K562 (cell line): ENCODE measurements around the gene RPL3. TPM values are rescaled to one million over a fixed set of nuclear protein-coding genes. Genes with fewer than 3 reads are reported as not detected.

Source experiments
- ATAC-seq: fragments of 200-7000 bp; cut with Tn5 transposase; 3 replicates; pipeline ENCODE4 v1.9.1; 2020; ENCODE audit warnings: moderate library complexity
- BruUV-seq: library from RNA; stranded (reverse); fragments of 400-500 nt; replicated peaks from 2 replicates; lab custom pipeline; 2021; lab: Mats Ljungman, UMichigan
- CTCF ChIA-PET: fragments of 300-600 bp; formaldehyde crosslinking; extraction: SDS; loops from one replicate; lab custom pipeline; 2021; ENCODE audit warnings: low intra/inter-chr PET ratio; lab: Yijun Ruan, JAX
- POLR2A ChIA-PET: fragments of 300-600, 350-650 bp; sonication (Branson Sonifier 250); formaldehyde crosslinking; extraction: SDS; loops from one replicate; lab custom pipeline; 2021; ENCODE audit warnings: antibody characterized with exemption, inconsistent platforms; lab: Yijun Ruan, JAX
- DNase-seq, 4 experiments: peaks; one replicate each; pipeline versions ENCODE4 v3.0.0 to v3.0.0-alpha.2; 2011 to 2018; ENCODE audit warnings: low spot score in 3 of 4, mixed read lengths in 3 of 4; ENCODE audit errors: extremely low read depth in 1 of 4
- FAIRE-seq: peaks from 2 replicates; lab custom pipeline; 2011; peaks lifted over from hg19 to GRCh38; lab: Jason Lieb, UNC
- H2AFZ ChIP-seq: 2 replicates; pipeline ENCODE4 v1.6.0; 2011; ENCODE audit warnings: low read depth, low read length, control low read depth, inconsistent platforms
- H3K27ac ChIP-seq: fragments of 200-600 bp; 3 replicates; pipeline ENCODE4 v1.8.0; 2011; ENCODE audit warnings: low read depth, mild to moderate bottlenecking, control low read depth, inconsistent platforms, low read length, moderate library complexity, mixed read lengths; ENCODE audit errors: extremely low read depth
- H3K27me3 ChIP-seq, 2 experiments: fragments of 300-600 bp in 1 of 2; 2 replicates in 1 of 2; 3 replicates in 1 of 2; pipeline versions ENCODE4 v1.6.0 to v1.8.0; 2011; ENCODE audit warnings: inconsistent platforms in 2 of 2, low read length in 2 of 2, mild to moderate bottlenecking in 1 of 2, mixed read lengths in 1 of 2, moderate library complexity in 1 of 2; ENCODE audit not compliant: control insufficient read depth in 2 of 2, insufficient read depth in 2 of 2
- H3K36me3 ChIP-seq: fragments of 300-600 bp; 3 replicates; pipeline ENCODE4 v1.8.0; 2011; ENCODE audit warnings: mild to moderate bottlenecking, low read length, inconsistent platforms; ENCODE audit not compliant: control insufficient read depth, insufficient read depth
- H3K4me1 ChIP-seq, 2 experiments: fragments of 200-600 bp in 1 of 2; replicated peaks in 1 of 2; 2 replicates in 1 of 2; 3 replicates in 1 of 2; pipeline versions ENCODE4 v1.5.1 to v1.8.0; 2011; ENCODE audit warnings: inconsistent platforms in 2 of 2, low read length in 2 of 2, mild to moderate bottlenecking in 1 of 2, mixed read lengths in 1 of 2, moderate library complexity in 1 of 2; ENCODE audit not compliant: control insufficient read depth in 2 of 2, insufficient read depth in 2 of 2
- H3K4me2 ChIP-seq: 2 replicates; pipeline ENCODE4 v1.6.1; 2011; ENCODE audit warnings: low read length, control low read depth, inconsistent platforms, mixed read lengths; ENCODE audit not compliant: insufficient read depth
- H3K4me3 ChIP-seq: fragments of 200-600 bp; sonication (generic), shearing (Covaris generic); 2 replicates; pipeline ENCODE4 v1.5.1; 2016; ENCODE audit warnings: control low read depth, inconsistent platforms
- H3K79me2 ChIP-seq: fragments of 200-600 bp; 3 replicates; pipeline ENCODE4 v1.8.0; 2011; ENCODE audit warnings: low read length, inconsistent platforms; ENCODE audit not compliant: control insufficient read depth, insufficient read depth
- H3K9ac ChIP-seq, 2 experiments: 2 replicates each; pipeline versions ENCODE4 v1.6.0 to v1.6.1; 2011; ENCODE audit warnings: low read depth in 2 of 2, low read length in 2 of 2, control low read depth in 1 of 2, inconsistent platforms in 1 of 2, mild to moderate bottlenecking in 1 of 2, mixed read lengths in 1 of 2; ENCODE audit not compliant: insufficient read depth in 1 of 2
- H3K9me1 ChIP-seq: one replicate; pipeline ENCODE4 v1.6.0; 2011; ENCODE audit warnings: inconsistent platforms, mild to moderate bottlenecking, low read length, moderate library complexity; ENCODE audit not compliant: control insufficient read depth, insufficient read depth
- H3K9me3 ChIP-seq: replicated peaks from 2 replicates; pipeline ENCODE4 v1.5.1; 2011; ENCODE audit warnings: low read depth, low read length, inconsistent platforms; ENCODE audit not compliant: control insufficient read depth, insufficient read depth
- H4K20me1 ChIP-seq: replicated peaks from 2 replicates; pipeline ENCODE4 v1.6.1; 2011; ENCODE audit warnings: low read length, inconsistent platforms, mixed read lengths; ENCODE audit not compliant: control insufficient read depth, insufficient read depth
- CREBBP ChIP-seq: IDR thresholded peaks from one replicate; pipeline ENCODE4 v1.6.1; 2012; ENCODE audit warnings: low read depth, mild to moderate bottlenecking, control low read depth, inconsistent platforms, low read length
- JUNB ChIP-seq: fragments of 450-650 bp; formaldehyde crosslinking; conservative IDR thresholded peaks from 2 replicates; pipeline ENCODE4 v1.4.0; 2020; ENCODE audit warnings: mild to moderate bottlenecking
- KDM1A ChIP-seq, 2 experiments: fragments of 450-650 bp; IDR thresholded peaks; 2 replicates each; pipeline ENCODE4 v1.6.1; 2016; ENCODE audit warnings: mild to moderate bottlenecking in 2 of 2
- KDM5B ChIP-seq: fragments of 200-600 bp; sonication (generic); IDR thresholded peaks from 2 replicates; pipeline ENCODE4 v1.6.1; 2012; ENCODE audit warnings: low read depth, mild to moderate bottlenecking, moderate library complexity, low read length, control low read depth, inconsistent platforms; ENCODE audit not compliant: insufficient replicate concordance
- NFATC3 ChIP-seq: fragments of 450-650 bp; IDR thresholded peaks from 2 replicates; pipeline ENCODE4 v1.6.1; 2017; ENCODE audit warnings: mild to moderate bottlenecking
- NFIC ChIP-seq: fragments of 450-650 bp; IDR thresholded peaks from 2 replicates; pipeline ENCODE4 v1.6.1; 2017; ENCODE audit warnings: mild to moderate bottlenecking, inconsistent platforms
- SAFB2 ChIP-seq: fragments of 200-400 bp; formaldehyde crosslinking; IDR thresholded peaks from 2 replicates; pipeline ENCODE4 v1.6.1; 2018; ENCODE audit warnings: borderline replicate concordance, low read length, low read depth, moderate library complexity; ENCODE audit not compliant: severe bottlenecking
- SETDB1 ChIP-seq: IDR thresholded peaks from one replicate; pipeline ENCODE4 v1.6.1; 2012; ENCODE audit warnings: low read length, control low read depth, inconsistent platforms
- SRF ChIP-seq, 2 experiments: fragments of 250-450, 450-650 bp in 1 of 2; sonication (Bioruptor Pico) in 1 of 2; sonication (generic) in 1 of 2; formaldehyde crosslinking; IDR thresholded peaks; 2 replicates each; pipeline versions ENCODE4 v1.5.0 to v1.5.1; 2020 to 2022; ENCODE audit warnings: mild to moderate bottlenecking in 1 of 2, missing genetic modification reagents in 1 of 2
- TBP ChIP-seq: optimal IDR thresholded peaks from 2 replicates; pipeline ENCODE3; 2011; ENCODE audit warnings: low read depth, low read length, improper control_type of control experiment
- ZFP36 ChIP-seq: fragments of 150-350 bp; IDR thresholded peaks from 2 replicates; pipeline ENCODE4 v1.6.1; 2018; ENCODE audit warnings: low read length, low read depth; ENCODE audit not compliant: partially characterized antibody
- ZNF121 ChIP-seq: sonication (generic); formaldehyde crosslinking; conservative IDR thresholded peaks from 2 replicates; pipeline ENCODE4 v1.8.0; 2022; ENCODE audit warnings: missing genetic modification reagents
- ZNF436 ChIP-seq: fragments of 250-450, 450-650 bp; sonication (Bioruptor Pico); formaldehyde crosslinking; IDR thresholded peaks from 2 replicates; pipeline ENCODE4 v1.7.0; 2020; ENCODE audit warnings: mild to moderate bottlenecking
- ZNF583 ChIP-seq: fragments of 250-450 bp; sonication (Bioruptor Pico); IDR thresholded peaks from 2 replicates; pipeline ENCODE4 v1.4.0; 2020
- WGBS: fragments of 100-300 bp; shearing (Covaris generic); methylation state at CpG from one replicate; pipeline ENCODE4 v1.1.6; 2016; ENCODE audit warnings: low coverage, mixed read lengths; ENCODE audit not compliant: insufficient coverage; ENCODE audit errors: missing lambda C conversion rate; 5-methylcytosine and 5-hydroxymethylcytosine counted together
- in situ Hi-C: fragments of 300-500 bp; cut with MboI; formaldehyde crosslinking; loops from 4 replicates; pipeline ENCODE4 v1.15.0; 2018; ENCODE audit warnings: inconsistent platforms, mixed read lengths
- intact Hi-C: fragments of 100-400 bp; cut with micrococcal nuclease; formaldehyde crosslinking; loops from 2 replicates; pipeline ENCODE4 v1.14.2; 2022
- polyA plus RNA-seq, 8 experiments: library from polyadenylated mRNA; depleted of rRNA in 4 of 8; stranded (reverse) in 5 of 8; unstranded in 3 of 8; fragments of >200 nt; fragmentation: Nextera tagmentation in 2 of 8; fragmentation: Illumina TruSeq in 1 of 8; extraction: Ambion mirVana in 2 of 8; extraction: Trizol in 1 of 8; gene quantifications; 2 replicates each; pipeline versions ENCODE4 v1.2.1 to v1.2.3, GENCODE V29; 2011 to 2014; ENCODE audit warnings: inconsistent platforms in 1 of 8, missing spikeins in 1 of 8
- total RNA-seq, 7 experiments: library from RNA; depleted of rRNA in 6 of 7; stranded (reverse); fragments of >200 nt in 6 of 7; fragmentation: Illumina TruSeq in 2 of 7; extraction: Trizol in 2 of 7; gene quantifications; 2 replicates each; pipeline versions ENCODE4 v1.2.1 to v1.2.3, GENCODE V29; 2011 to 2021; ENCODE audit warnings: low replicate concordance in 1 of 7
- TF ChIP-seq, protein P1 (sequence below): sonication (generic); formaldehyde crosslinking; IDR thresholded peaks from 2 replicates; pipeline ENCODE4 v1.8.0; 2022; ENCODE audit warnings: missing genetic modification reagents, mild to moderate bottlenecking, moderate library complexity, borderline replicate concordance
- TF ChIP-seq, protein P2 (sequence below): fragments of 450-650 bp; formaldehyde crosslinking; IDR thresholded peaks from 2 replicates; pipeline ENCODE4 v1.4.0; 2020; ENCODE audit warnings: mild to moderate bottlenecking
- TF ChIP-seq, protein P3 (sequence below): fragments of 250-450 bp; sonication (Bioruptor Pico); IDR thresholded peaks from 2 replicates; pipeline ENCODE4 v1.4.0; 2020; ENCODE audit warnings: mild to moderate bottlenecking, moderate library complexity, borderline replicate concordance

RPL3 gene
- total and polyA plus RNA-seq, 9 of the 15 experiments (the other 6 are each of a cell fraction or from before 2014, with no cell fraction given) = 1,624 to 4,066 (median 2,565) TPM

DNA sequence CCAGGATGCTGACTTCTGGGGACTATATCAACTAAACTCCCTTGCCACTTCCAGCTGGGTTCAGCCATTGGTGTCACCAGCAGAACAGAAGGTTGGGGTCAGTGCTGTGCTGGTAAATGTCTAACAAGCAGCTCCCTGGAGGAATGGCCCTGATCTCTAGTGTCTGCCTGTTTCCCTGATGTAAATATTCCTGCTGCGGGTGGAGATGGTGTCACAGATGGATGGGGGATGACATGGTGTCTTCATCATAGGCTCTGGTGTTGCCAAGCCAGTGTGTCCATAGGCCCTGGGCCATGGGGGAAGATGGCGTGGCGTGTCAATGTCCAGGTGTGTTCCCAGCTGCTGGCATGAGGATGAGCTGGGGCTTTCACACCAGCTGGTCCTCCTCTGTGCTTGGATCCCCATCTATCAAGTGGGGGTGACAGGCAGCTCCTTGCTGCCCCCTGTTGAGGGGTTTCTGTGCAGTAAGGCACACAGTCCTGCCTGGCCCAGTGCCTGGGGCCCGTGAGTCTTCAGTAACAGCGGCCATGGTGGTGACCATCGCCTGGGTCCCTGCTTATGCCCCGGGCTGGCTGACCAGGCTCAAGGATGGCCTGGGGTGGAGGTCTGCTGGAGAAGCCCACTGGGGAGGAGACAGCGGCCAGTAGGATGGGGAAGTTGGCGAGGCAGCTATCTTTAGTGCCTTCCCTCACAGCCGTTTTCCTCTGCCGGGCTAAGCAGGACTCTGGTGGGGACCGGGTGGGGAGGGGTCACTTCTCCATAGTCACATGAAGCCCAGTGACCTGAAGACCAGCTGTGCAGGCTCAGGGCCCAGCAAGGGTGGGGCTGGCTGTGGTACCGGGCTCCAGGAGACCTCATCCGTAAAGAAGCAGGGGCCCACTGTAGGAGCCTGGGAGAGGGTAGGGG, 12.7 kb downstream of the RPL3 start:
- no peaks in the 10 kb centered on the region for H3K9me1 ChIP-seq
- peak; percentile 52 for ATAC-seq
- H3K27me3 ChIP-seq = no peaks in the 10 kb centered on the region
- 49% methylated on average over 10 of the region's 14 CpGs for WGBS
- peaks cover 5% of the 10 kb centered on the region for H4K20me1 ChIP-seq
- peak; percentile 59 for FAIRE-seq
- H3K79me2 ChIP-seq = no peaks in the 10 kb centered on the region
- H3K9me3 ChIP-seq = no peaks in the 10 kb centered on the region
- no peak overlapping the region for H3K27ac ChIP-seq
- H3K4me2 ChIP-seq = no peak overlapping the region
- peaks cover 8 to 31% of the 10 kb centered on the region in 2 experiments; a peak in 4 of 5 replicates for H3K4me1 ChIP-seq
- H3K4me3 ChIP-seq = no peak overlapping the region
- CTCF ChIA-PET = interaction anchor here (1.1 kb wide), 1 partner anchor 136 kb away, joined by 6 read pairs; no protein-coding TSS in a partner anchor
- H2AFZ ChIP-seq = peak overlapping the region; percentile 55; the same call in 1 of the 2 replicates
- POLR2A ChIA-PET = interaction anchor here (0.6 to 3.5 kb wide), 6 partner anchors 9 to 208 kb away, joined by 3 to 31 read pairs (median 4); partner anchors contain the start of gene RPL3
- peak; percentile 60 to 76 (median 64) for DNase-seq
- intact Hi-C loops = loop anchor here (1.0 to 10.0 kb wide), 2 partner anchors 62 to 171 kb away; partner anchors contain the start of gene PDGFB
- H3K36me3 ChIP-seq = peaks cover 3% of the 10 kb centered on the region; the same call in 1 of the 3 replicates
- in situ Hi-C loops = loop anchor here (5.0 kb wide), 1 partner anchor 134 kb away; no protein-coding TSS in a partner anchor
- no TSS peak for BruUV-seq
- peak overlapping the region in 1 of 2 experiments; percentile 64; a peak in 2 of 4 replicates for H3K9ac ChIP-seq
- TF ChIP-seq, protein P1, sequence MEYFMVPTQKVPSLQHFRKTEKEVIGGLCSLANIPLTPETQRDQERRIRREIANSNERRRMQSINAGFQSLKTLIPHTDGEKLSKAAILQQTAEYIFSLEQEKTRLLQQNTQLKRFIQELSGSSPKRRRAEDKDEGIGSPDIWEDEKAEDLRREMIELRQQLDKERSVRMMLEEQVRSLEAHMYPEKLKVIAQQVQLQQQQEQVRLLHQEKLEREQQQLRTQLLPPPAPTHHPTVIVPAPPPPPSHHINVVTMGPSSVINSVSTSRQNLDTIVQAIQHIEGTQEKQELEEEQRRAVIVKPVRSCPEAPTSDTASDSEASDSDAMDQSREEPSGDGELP = peak; percentile 88; the same call in 1 of the 2 replicates
- TF ChIP-seq ZNF121 (CRISPR knock-in tag) = no peak
- TF ChIP-seq, protein P2, sequence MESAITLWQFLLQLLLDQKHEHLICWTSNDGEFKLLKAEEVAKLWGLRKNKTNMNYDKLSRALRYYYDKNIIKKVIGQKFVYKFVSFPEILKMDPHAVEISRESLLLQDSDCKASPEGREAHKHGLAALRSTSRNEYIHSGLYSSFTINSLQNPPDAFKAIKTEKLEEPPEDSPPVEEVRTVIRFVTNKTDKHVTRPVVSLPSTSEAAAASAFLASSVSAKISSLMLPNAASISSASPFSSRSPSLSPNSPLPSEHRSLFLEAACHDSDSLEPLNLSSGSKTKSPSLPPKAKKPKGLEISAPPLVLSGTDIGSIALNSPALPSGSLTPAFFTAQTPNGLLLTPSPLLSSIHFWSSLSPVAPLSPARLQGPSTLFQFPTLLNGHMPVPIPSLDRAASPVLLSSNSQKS (CRISPR knock-in tag) = no peak
- no peak for TF ChIP-seq ZNF436 (CRISPR knock-in tag)
- TF ChIP-seq ZNF583 (CRISPR knock-in tag) = no peak
- TF ChIP-seq SRF (CRISPR knock-in tag; IDR thresholded peaks at IDR 0.05) = no peak
- TF ChIP-seq KDM5B = no peak
- TF ChIP-seq JUNB = no peak
- no peak for TF ChIP-seq KDM1A (IDR thresholded peaks at IDR 0.05)
- no peak for TF ChIP-seq SAFB2
- TF ChIP-seq, protein P3, sequence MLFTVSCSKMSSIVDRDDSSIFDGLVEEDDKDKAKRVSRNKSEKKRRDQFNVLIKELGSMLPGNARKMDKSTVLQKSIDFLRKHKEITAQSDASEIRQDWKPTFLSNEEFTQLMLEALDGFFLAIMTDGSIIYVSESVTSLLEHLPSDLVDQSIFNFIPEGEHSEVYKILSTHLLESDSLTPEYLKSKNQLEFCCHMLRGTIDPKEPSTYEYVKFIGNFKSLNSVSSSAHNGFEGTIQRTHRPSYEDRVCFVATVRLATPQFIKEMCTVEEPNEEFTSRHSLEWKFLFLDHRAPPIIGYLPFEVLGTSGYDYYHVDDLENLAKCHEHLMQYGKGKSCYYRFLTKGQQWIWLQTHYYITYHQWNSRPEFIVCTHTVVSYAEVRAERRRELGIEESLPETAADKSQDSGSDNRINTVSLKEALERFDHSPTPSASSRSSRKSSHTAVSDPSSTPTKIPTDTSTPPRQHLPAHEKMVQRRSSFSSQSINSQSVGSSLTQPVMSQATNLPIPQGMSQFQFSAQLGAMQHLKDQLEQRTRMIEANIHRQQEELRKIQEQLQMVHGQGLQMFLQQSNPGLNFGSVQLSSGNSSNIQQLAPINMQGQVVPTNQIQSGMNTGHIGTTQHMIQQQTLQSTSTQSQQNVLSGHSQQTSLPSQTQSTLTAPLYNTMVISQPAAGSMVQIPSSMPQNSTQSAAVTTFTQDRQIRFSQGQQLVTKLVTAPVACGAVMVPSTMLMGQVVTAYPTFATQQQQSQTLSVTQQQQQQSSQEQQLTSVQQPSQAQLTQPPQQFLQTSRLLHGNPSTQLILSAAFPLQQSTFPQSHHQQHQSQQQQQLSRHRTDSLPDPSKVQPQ (CRISPR knock-in tag) = no peak
- no peak for TF ChIP-seq ZFP36
- no peak for TF ChIP-seq TBP
- TF ChIP-seq NFIC = peak; percentile 59
- TF ChIP-seq CREBBP = no peak
- no peak for TF ChIP-seq NFATC3
- no peak for TF ChIP-seq SETDB1
